Dedifferentiated amniotic fluid mesenchymal stem cell (primary cell): Measurements from ENCODE around the gene ARID4A.
"Not testable (repeated sequence)": the region's sequence is repeated elsewhere in the genome, so short reads cannot be mapped to it uniquely, and the experiment has no call there.

ENCODE experiments used
- DNase-seq: peaks from one replicate; pipeline ENCODE4 v3.0.0-alpha.2; 2016; ENCODE audit errors: extremely low spot score

The ARID4A gene

DNA sequence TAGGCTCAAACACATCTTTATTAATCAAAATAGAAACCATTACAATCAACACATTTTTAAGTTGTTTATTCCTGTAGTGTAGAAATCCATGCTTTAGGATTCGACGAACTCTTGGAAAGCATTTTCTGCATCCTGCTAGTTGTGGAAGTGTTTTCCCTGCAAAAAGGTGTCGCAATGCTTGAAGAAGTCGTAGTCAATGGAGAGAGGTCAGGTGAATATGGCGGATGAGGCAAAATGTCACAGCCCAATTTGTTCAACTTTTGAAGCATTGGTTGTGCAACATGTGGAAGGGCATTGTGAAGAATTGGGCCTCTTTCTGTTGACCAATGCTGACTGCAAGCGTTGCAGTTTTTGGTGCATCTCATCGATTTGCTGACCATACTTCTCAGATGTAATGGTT is 4.2 kb upstream of the ARID4A start:
- no peak for DNase-seq

DNA sequence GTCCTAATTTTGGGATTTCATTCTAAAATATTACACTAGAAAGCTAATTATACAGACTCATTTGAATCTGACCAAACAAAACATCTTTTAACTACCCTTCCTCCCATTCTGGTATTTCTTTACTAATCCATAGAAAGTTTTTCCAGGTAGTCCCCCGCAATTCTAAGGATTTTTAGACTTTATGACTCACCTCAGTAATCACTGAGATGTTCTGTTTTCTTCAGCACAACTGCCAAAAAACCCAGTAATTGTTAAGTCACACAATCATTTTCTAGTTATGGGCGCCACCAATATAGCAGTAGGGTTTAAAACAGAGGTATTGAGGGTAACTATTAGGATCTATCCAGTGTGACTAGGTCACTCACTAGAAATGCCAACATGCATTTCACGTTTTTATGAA is 1.6 kb upstream of the ARID4A start:
- DNase-seq: no peak

DNA sequence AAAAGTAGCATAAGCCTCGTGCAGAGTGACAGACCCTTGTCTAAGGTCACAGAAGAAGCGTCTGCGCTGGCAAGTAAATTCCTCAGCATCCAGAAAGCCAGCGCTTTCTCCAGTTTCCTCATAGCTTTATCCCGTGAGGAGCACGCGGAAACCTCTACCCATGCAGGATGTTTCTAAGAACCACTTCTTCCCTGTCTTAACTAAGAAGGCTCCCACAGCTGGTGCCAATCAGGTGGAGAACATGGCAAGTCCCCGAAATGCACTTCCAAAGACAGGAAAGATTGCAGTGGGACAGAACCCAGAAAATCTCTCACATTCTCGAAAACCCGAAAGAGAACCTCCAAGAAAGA is 968 bp upstream of the ARID4A start:
- DNase-seq: no peak

DNA sequence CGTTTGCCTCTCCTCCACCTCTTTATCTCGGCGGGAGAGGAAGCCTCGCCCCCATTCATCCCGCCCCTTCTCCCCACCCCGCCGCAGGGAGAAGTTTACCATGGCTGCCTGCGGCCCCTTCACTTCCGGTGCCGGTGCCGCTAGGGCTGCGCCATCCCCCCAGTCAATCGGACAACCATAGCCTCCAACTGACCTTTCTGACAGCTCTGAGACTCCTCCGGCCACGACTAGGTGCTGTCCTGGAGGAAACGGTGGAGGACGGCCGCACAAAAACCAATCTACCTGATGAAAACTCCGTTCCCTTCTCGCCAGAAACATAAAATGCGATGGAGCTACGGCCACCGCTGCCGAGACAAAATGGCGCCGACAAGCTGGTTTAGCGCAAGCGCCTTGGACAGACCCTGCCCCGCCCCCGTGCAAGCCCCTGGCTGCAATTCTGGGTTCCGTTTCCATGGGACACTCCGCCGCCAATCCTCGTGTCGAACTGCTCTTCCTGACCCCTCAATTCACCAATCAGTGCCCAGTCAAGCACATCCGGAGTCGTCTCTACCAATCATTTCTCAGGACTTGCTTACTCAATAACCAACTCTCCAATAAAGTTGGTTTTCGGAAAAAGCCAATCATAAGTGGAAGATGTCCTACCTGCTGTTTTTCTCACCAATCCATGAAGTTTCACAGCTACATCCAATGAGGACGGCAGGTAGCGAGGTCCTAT is 436 bp upstream of the ARID4A start:
- peak; percentile 100 for DNase-seq

DNA sequence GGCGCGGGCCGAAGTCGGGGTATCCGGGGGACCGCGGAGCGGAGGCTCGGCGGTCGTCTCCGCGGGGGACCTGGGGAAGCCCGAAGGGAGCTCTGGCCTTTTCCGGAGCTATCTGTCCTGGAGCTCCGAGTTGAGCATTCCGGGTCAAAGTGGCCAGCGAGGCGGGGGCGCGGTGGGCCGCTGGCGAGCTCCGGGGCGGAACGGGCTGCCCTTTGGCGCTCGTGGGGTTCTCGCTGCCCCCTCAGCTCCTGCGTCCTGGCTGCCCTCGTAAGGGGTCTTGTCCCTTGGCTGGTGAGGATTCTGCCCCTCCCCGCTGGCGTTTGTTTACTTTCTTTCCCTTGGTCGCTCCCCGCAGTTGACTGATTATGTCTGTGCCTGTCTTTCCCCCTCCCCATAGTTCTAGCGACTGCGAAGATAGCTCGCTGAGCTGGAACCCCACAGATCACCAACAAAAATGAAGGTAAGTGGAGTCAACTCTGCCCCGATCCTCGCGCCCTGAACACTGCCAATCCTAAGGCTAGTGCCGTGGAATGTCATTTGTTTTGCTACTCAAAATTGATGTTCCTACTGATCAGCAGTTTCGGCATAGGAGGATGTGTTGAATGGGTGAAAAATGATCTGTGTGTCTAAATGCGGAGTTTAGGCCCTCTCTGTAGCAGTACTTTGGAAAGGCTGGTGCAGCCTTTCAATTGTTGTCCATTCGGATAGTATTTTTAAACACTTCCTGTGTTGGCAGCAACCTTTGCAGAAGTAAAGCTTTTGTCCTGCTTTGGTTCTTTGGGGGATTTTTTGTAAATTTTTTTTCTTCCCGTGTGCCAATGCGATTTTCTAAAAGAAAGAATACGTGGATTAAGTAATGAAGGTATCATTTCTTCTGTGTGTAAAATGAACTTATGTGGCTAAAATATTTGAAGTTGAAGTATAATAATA is 1.3 kb downstream of the ARID4A start:
- no peak for DNase-seq

DNA sequence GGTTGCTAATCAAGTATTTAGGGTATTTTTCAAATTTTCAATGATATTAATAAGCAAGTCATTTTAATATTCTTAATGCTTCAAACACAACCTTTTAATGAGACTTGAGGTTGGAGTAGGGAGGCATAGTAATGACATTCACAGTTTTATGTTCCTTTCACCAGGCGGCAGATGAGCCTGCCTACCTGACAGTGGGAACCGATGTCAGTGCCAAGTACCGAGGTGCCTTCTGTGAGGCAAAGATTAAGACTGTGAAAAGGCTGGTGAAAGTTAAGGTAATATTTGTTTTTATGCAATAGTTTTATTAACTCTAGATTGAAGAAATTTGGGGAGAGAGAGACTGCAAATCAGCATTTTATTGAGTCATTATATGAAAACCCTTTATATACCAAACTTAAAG is 3.1 kb downstream of the ARID4A start:
- DNase-seq: no peak

DNA sequence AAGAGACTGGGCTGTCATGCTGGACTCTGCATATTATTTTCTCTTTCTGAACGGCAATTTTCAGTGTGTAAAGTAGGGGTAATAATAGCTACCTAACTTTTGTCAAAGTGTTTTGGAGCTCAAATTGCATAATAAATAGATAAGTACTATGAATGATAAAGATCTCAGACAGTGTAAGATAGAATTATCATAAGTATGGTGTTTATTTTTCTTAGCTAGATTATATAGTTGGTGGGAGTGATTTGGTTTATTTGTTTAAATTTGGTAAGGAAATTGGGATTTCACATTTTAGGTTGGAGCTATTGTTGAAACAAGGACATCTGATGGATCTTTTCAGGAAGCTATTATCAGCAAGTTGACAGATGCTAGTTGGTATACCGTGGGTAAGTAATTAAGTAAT is 7.4 kb downstream of the ARID4A start:
- DNase-seq: no peak

DNA sequence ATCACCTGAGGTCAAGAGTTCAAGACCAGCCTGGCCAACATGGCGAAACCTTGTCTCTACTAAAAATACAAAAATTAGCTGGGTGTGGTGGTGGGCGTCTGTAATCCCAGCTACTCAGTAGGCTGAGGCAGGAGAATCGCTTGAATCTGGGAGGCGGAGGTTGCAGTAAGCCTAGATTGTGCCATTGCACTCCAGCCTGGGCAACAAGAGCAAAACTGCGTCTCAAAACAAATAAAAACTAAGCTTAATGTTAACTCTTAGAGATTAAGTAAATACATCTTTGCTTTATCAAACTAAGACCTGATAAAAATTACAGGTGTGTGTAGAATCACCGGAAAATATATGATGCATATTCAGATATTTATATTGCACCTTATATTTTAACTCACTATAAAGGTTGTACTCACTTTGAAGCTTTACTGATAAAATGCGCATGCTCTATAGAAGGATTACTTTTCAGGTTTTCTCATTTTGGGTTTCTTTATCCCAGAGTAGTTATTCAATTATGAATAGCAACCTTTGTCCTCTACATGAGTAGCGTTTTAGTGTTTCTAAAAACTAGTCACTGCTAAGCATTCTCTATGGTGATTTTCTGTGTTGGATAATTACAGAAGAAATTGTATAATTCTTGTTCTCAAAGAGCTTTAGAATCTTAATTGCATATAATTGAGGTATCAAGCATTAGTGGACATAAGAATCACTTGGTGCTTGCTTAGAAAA is 9.4 kb downstream of the ARID4A start:
- DNase-seq: no peak

DNA sequence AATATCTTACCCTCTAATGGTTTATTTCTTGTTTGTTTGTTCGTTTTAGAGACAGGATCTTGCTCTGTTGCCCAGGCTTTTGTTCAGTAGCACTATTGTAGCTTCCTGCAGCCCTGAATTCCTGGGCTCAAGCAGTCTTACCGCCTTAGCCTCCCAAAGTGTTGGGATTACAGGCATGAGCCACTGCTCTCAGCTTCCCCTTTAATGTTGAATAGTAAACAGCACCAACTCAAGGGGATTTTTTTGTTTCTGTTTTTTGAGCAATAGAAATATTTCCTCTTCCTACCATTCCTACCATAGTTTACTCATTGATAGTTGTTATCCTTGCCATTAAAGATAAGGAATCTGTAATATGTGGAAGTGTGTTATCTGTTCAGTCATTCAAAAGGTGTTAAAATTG is 10.7 kb downstream of the ARID4A start:
- DNase-seq: no peak

DNA sequence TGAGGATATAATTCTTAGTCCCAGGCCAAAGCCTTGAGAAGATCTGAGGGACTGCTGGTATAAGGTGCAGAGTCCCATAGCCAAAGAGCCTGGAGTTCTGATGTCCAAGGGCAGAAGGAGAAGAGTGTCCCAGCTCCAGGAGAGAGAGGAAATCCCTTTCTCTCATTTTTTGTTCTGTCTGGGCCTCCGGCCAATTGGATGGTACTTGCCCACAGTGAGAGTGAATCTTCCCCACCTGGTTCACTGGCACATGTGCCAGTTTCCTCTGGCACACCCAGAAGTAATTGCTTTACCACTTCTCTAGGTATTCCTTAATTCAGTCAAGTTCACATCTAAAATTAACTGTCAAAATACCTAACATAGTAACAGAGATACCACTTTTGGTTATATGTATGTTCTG is 15.3 kb downstream of the ARID4A start:
- DNase-seq: no peak

DNA sequence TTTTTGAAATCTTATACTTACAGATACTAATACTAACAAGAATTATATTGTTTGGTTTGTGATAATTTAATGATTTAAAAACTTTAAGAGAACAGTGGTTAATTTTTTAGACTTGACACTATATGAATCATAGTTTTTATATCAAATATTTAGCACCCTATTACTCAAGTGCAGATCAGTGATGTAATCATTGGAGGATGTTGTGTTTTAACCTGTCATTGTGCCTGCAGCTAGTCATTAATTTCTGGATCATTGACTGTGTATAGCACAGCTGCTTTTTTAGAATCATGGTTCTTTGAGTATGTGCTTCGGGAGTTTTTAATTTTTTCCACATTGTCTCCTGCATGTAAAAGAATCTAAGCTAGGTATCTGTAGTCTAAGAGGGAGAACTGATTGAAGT is 17.3 kb downstream of the ARID4A start:
- no peak for DNase-seq

DNA sequence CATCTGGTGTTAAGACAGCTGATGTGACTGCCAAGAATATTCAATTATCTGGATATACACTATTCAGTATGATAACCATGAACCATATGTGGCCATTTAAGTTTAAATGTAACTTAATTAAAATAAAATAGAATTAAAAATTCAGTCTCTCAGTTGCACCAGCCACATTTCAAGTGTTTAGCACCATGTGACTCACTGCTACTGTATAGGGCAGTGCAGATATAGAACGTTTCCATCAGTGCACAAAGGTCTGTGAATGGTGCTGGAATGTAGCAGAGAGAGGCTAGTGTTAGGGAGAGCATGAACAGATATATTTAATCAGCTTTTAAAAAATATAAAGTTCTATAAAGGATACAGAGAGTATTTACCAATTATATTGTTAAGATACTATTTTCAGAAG is 28.7 kb downstream of the ARID4A start:
- no peak for DNase-seq

DNA sequence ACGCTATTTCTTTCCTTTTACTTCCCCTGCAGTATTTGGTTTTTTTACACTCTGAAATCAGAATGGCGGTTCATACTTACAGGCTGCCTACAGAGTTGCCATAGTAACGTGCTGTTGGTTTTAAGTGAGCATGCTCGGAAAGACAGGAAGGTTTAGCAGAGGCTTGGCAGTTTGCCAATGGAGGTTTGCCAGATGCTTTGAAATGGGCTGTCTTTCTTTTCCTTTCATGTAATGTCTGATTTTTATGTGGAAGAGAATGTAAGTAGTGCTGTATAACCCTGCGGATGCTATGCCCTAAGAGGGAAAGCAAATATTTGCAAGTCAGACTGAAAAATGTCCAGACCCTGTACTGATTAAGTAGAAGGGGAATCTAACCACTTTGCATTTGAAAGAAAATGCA is 32.8 kb downstream of the ARID4A start:
- DNase-seq: peak; percentile 96

DNA sequence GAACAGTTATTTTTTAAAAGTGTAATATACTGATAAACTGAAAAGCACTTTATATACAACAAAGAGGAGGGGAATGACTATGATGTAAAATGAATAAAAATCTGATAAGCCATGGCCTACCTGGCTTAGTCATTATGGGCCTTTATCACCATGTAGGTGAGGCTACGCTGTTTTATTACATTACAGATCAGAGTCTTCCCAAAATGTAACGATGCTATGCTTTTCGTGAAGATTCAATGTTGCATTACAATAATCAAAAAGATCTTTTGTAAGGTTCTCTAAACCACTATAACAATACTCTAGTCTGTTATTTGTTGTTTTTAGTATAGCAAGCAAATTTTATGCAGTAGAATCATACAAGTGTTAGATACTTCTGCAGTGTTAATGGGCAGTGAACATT is 34.2 kb downstream of the ARID4A start:
- DNase-seq: no peak

DNA sequence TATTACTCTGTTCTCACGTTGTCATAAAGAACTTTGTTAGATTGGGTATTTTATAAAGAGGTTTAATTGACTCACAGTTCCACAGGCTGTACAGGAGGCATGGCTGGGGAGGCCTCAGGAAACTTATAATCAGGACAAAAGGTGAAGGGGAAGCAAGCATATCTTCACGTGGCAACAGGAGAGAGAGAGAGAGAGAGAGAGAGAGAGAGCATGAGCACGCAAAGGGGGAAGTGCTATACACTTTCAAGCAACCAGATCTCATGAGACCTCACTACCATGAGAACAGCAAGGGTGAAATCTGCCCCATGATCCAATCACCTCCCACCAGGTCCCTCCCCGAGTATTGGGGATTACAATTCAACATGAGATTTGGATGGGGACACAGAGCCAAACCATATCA is 41.3 kb downstream of the ARID4A start:
- DNase-seq: not testable (repeated sequence)

DNA sequence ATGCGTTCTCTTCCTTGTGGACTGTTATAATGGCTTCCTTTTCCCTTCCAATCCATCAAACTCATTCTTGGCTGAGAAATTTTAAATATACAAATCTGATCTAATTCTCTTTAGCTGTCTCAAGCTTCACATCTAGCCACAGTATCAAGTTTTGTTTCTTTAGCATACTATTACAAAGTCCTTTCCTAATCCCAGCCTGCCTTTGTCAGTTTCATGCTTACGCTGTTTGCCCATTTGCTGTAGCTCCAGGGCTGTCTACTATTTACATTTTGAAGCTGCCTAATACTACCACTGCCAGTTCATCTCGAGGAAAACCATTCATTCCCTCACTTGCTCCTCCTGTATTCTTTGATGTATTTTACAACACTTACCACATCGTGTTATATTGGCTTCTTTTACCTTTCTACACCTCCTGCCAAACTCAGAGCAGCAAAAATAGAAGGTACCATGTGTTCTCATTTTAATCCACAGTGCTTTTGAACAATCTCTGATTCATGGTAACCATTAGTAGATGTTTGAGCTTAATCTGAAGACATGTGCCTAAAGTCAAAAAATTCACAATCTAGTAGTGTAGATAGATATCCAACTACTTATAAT is 42.9 kb downstream of the ARID4A start:
- DNase-seq: no peak

DNA sequence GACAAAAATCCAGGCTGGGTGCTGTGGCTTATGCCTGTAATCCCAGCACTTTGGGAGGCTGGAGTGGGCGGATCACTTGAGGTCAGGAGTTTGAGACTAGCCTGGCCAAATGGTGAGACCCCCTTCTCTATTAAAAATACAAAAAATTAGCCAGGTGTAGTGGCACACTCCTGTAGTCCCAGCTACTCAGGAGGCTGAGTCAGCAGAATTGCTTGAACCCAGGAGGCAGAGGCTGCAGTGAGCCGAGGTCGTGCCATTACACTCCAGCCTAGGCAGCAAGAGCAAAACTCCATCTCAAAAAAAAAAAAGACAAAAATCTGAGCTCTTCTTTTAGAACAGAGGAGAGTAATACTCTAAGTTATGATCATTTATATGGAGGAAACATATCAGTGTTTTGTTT is 45.2 kb downstream of the ARID4A start:
- not testable (repeated sequence) for DNase-seq

DNA sequence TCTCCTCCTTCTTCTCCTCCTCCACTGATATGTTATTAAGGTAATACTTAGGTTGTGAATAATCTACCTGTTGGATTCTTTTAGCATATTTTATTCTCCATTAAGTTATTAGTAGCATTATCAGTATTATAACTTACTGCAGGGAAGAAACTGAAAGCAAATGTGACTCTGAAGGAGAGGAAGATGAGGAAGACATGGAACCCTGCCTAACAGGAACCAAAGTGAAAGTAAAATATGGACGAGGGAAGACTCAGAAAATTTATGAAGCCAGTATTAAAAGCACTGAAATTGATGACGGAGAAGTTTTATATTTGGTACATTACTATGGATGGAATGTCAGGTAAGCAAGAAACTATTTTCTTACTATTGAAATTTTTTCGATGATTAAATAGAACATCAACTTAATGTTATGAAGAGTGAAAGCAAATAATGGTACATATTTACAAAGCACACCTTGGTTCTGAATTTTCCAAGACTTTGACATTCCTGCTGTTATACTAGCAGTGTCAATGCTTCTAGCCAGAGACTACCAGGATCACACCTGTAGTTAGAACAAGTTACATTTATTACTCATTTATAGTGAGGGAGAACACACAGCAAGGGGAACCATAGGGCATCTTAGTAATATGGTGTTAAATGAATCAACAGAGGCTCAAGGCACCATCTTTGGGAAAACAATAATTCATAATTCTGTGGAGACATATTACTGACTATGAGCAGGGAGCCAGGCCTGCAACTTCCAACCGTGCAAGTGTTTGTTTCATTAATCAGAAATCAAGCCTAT is 55.4 kb downstream of the ARID4A start:
- DNase-seq: no peak

DNA sequence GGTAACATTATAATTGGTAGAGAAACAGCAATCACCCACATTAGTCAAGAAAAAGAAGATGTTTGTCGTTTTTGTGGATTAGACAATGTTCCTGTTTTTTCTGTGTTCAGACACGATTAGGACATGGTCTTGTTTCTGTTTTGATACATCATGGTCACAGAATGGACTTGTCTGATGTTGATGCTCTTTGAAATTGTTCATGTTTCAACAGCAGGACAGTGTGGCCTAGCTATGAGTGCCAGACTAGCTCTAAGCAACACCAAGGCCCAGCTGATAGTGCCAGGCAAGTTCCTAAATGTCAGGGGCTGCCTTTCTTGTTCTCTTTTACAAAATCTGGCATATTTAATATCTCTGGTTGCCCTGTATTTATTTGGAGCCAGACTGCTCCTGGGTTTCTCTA is 56.5 kb downstream of the ARID4A start:
- DNase-seq: no peak

DNA sequence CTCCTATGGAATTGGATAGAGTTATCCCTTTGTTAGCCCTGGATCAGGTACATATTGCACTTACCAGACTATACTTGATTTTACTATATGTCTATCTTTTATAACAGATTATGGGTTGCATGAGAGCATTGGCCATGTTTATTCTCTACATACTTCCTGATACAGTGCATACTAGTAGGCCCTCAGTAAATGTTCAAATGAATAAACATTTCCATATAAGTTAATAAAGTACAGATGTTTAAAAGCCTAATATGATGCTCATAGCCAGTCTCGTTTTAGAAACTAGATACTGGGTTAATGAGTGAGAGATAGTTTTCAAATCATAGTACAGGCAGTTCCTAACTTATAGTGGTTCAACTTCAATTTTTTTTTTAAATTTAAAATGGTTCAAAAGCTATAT is 57.9 kb downstream of the ARID4A start:
- DNase-seq: no peak

DNA sequence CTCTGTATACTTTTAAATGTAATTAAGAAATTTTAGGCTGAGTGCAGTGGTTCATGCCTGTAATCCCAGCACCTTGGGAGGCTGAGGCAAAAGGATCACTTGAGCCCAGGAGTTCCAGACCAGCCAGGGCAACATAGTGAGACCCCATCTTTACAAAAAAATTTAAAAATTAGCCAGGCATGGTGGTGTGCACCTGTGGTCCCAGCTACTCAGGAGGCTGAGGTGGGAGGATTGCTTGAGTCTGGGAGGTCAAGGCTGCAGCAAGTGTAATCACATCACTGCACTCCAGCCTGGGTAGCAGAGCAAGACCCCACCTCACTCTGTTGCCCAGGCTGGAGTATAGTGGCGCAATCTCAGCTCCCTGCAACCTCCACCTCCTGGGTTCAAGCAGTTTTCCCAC is 63.9 kb downstream of the ARID4A start:
- DNase-seq: not testable (repeated sequence)
